HCT116 (cell line): ENCODE results near the gene CERS2.

ENCODE experiments used
- CTCF ChIP-seq, 3 experiments: fragments of 200-600 bp in 1 of 3; sonication (generic) in 1 of 3; IDR thresholded peaks in 2 of 3; conservative IDR thresholded peaks in 1 of 3; 2 replicates each; pipeline ENCODE4 v1.5.1; 2012 to 2017; ENCODE audit warnings: low read depth in 2 of 3, low read length in 2 of 3, antibody characterized with exemption in 1 of 3, borderline replicate concordance in 1 of 3, control low read depth in 1 of 3, mild to moderate bottlenecking in 1 of 3, mixed read lengths in 1 of 3, mixed run types in 1 of 3, moderate library complexity in 1 of 3; ENCODE audit not compliant: insufficient read depth in 1 of 3
- YY1 ChIP-seq: IDR thresholded peaks from 2 replicates; pipeline ENCODE4 v1.6.1; 2011; ENCODE audit warnings: low read length, low read depth, moderate library complexity, mild to moderate bottlenecking; ENCODE audit not compliant: insufficient replicate concordance; ENCODE audit errors: extremely low read depth

GRCh38 chr1:150997949-150998348 is 23.3 kb upstream of the CERS2 start:
- TF ChIP-seq CTCF (IDR thresholded peaks at IDR 0.05 in 2 of 3, conservative IDR thresholded peaks at IDR 0.05 in 1 of 3; ENCODE audit: borderline replicate concordance in 1 of 3, insufficient read depth in 1 of 3, low read depth in 2 of 3, low read length in 2 of 3) (no peak), YY1 (no peak)
